ENCODE results near the gene PODXL2.

PODXL2 gene

GRCh38 chr3:127614928-127615589, 13.9 kb upstream of the PODXL2 start:
- peaks cover 98% of the 10 kb centered on the region for H3K36me3 ChIP-seq (ENCODE audit: low read depth)
- H3K4me1 ChIP-seq (ENCODE audit: insufficient read depth, poor library complexity, severe bottlenecking): no peaks in the 10 kb centered on the region
- H3K4me3 ChIP-seq (ENCODE audit: severe bottlenecking): no peak overlapping the region
- ATAC-seq (ENCODE audit: low read depth) (no peak), DNase-seq (ENCODE audit: low spot score) (no peak)
- no peaks in the 10 kb centered on the region for H3K9me3 ChIP-seq (ENCODE audit: severe bottlenecking)
- no peak for TF ChIP-seq CTCF (IDR thresholded peaks at IDR 0.05; ENCODE audit: poor library complexity, severe bottlenecking)
- no peak overlapping the region for H3K27ac ChIP-seq (ENCODE audit: poor library complexity, severe bottlenecking)
- H3K27me3 ChIP-seq (ENCODE audit: insufficient read depth, poor library complexity, severe bottlenecking): no peaks in the 10 kb centered on the region

DNA sequence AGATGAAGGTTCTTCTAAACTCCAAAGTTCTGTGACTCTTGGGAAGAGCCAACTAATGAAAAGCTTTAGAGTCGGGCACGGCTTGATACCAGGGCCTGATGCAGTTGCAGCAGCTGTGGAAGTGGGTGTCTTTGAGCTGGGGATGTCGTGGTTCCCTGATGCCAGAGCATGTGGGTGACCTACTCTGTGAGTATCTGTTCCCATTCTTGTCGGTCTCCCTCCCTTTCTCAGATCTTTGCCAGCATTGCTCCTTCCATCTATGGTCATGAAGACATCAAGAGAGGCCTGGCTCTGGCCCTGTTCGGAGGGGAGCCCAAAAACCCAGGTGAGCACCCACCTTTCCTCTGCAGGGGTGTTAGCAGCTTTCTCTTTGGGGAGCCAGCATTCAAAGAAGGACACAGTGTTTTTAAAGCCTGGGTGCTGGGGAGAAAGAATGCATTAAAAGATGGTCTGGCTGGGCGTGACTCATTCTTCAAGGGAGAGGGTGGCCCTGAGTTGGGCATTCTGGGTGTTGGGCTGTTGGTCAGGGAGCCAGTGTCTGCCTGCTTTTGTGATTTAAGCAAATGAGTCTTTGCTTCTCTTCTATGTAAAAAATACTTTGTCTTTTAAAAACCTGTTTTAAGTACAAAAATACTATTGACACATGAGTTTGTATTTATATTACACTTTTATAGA, 13.2 kb upstream of the PODXL2 start:
- DNase-seq (ENCODE audit: low spot score) (no peak), ATAC-seq (ENCODE audit: low read depth) (no peak)
- Histone ChIP-seq H3K27me3 (ENCODE audit: insufficient read depth, poor library complexity, severe bottlenecking) (no peaks in the 10 kb centered on the region), H3K4me1 (ENCODE audit: insufficient read depth, poor library complexity, severe bottlenecking) (no peaks in the 10 kb centered on the region), H3K9me3 (ENCODE audit: severe bottlenecking) (no peaks in the 10 kb centered on the region), H3K27ac (ENCODE audit: poor library complexity, severe bottlenecking) (no peak overlapping the region), H3K36me3 (ENCODE audit: low read depth) (peaks cover 96% of the 10 kb centered on the region), H3K4me3 (ENCODE audit: severe bottlenecking) (no peak overlapping the region)
- no peak for TF ChIP-seq CTCF (IDR thresholded peaks at IDR 0.05; ENCODE audit: poor library complexity, severe bottlenecking)

- Histone ChIP-seq H3K27me3 (ENCODE audit: insufficient read depth, poor library complexity, severe bottlenecking) (no peaks in the 10 kb centered on the region), H3K27ac (ENCODE audit: poor library complexity, severe bottlenecking) (no peak overlapping the region), H3K36me3 (ENCODE audit: low read depth) (peaks cover 99% of the 10 kb centered on the region), H3K4me3 (ENCODE audit: severe bottlenecking) (no peak overlapping the region), H3K4me1 (ENCODE audit: insufficient read depth, poor library complexity, severe bottlenecking) (no peaks in the 10 kb centered on the region), H3K9me3 (ENCODE audit: severe bottlenecking) (no peaks in the 10 kb centered on the region)
- no peak for TF ChIP-seq CTCF (IDR thresholded peaks at IDR 0.05; ENCODE audit: poor library complexity, severe bottlenecking)
- ATAC-seq (ENCODE audit: low read depth) (no peak), DNase-seq (ENCODE audit: low spot score) (no peak)
Measured at GRCh38 chr3:127616836-127617605, 12.0 kb upstream of the PODXL2 start.

DNA sequence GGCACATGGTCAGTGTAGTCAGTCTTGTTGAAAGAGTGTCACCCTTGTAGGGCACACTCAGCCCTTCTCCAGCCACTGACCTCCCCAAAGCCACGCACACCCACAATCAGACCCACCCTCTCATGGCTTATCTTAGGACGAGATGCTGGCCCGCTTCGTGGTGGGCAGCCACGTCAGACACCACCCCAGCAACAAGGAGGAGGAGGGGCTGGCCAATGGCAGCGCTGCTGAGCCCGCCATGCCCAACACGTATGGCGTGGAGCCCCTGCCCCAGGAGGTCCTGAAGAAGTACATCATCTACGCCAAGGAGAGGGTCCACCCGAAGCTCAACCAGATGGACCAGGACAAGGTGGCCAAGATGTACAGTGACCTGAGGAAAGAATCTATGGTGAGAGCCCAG, 10.1 kb upstream of the PODXL2 start:
- H3K4me3 ChIP-seq (ENCODE audit: severe bottlenecking): no peak overlapping the region
- no peak for ATAC-seq (ENCODE audit: low read depth)
- no peak overlapping the region for H3K27ac ChIP-seq (ENCODE audit: poor library complexity, severe bottlenecking)
- no peak for DNase-seq (ENCODE audit: low spot score)
- no peaks in the 10 kb centered on the region for H3K27me3 ChIP-seq (ENCODE audit: insufficient read depth, poor library complexity, severe bottlenecking)
- H3K36me3 ChIP-seq (ENCODE audit: low read depth): peaks cover 84% of the 10 kb centered on the region
- no peaks in the 10 kb centered on the region for H3K9me3 ChIP-seq (ENCODE audit: severe bottlenecking)
- TF ChIP-seq CTCF (IDR thresholded peaks at IDR 0.05; ENCODE audit: poor library complexity, severe bottlenecking): no peak
- no peaks in the 10 kb centered on the region for H3K4me1 ChIP-seq (ENCODE audit: insufficient read depth, poor library complexity, severe bottlenecking)

Measured in RWPE2 (cell line).